Measurements from ENCODE around the gene D2HGDH.

The D2HGDH gene

DNA sequence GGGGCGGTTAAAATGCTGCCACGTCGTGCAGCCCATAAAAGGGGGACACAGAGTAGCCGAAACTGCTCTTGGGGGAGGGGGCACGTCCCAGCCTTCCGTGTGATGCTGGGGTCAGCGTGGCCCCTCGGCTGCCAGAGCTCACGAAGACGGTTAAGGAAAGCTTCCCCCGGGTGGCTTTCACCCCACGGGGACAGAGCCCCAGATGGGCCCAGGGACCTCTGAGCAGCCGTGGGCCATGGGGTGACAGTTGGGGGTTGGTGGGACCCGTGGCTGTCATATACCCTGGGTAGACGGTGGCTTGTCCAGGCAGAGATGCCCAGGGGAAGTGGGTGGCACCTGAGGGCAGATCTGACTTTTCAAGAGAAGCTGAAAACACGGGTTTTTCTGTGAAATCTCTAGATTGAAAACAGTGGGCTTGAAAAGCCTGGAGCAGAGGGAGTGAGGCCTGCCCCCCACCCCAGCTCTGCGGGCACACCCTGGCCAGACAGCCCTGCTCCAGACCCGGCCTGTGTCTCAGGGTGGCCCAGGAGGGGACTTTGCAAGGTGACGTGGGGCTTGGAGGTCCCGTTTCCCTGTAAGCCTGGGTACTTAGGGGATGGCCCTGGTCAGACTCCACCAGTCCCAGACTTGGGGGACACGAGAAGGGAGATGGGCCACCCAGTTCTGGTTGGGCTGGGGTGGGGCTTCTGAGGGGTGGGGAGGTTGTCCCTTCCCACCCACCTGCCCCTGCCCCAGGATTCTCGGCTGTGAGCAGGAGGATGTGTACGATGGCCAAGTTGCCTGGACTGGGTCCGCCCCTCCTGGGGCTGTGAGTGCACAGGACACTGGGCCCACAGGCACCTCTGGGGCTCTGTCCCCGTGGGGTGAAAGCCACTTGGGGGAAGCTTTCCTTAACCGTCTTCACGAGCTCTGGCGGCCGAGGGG lies 75.2 kb downstream of the D2HGDH start:
- Histone ChIP-seq H4K8ac (ENCODE audit: low read depth, low read length) (no peak overlapping the region), H3K56ac (ENCODE audit: low read length) (no peak overlapping the region), H3K18ac (ENCODE audit: low read length) (no peak overlapping the region), H2BK120ac (ENCODE audit: low read depth, low read length) (no peak overlapping the region), H3K79me2 (ENCODE audit: control insufficient read depth, insufficient read depth, low read length) (no peaks in the 10 kb centered on the region), H2BK5ac (ENCODE audit: low read length) (no peak overlapping the region), H2AK5ac (ENCODE audit: low read length) (no peak overlapping the region), H3K27ac (ENCODE audit: low read depth, low read length) (no peak overlapping the region), H3K4ac (ENCODE audit: low read depth, low read length) (no peak overlapping the region), H3K27me3 (ENCODE audit: insufficient read depth, low read length, poor library complexity) (no peaks in the 10 kb centered on the region), H4K5ac (ENCODE audit: low read length) (no peak overlapping the region), H3K4me2 (ENCODE audit: low read length) (no peak overlapping the region), H3K36me3 (ENCODE audit: control insufficient read depth, insufficient read depth, low read length) (no peaks in the 10 kb centered on the region), H3K23ac (ENCODE audit: low read length) (no peak overlapping the region), H3K4me1 (ENCODE audit: control insufficient read depth, low read depth, low read length) (peaks cover 6% of the 10 kb centered on the region), H3K4me3 (ENCODE audit: low read length) (no peak overlapping the region), H2BK15ac (replicated peaks; ENCODE audit: low read depth) (no peak overlapping the region), H3K79me1 (ENCODE audit: low read length) (no peaks in the 10 kb centered on the region), H3K9ac (ENCODE audit: low read length) (no peak overlapping the region)
- DNase-seq: no peak
- no CpG with 5 or more reads among the region's 29 CpGs for WGBS (ENCODE audit: extremely low coverage, insufficient coverage, low lambda C conversion rate)

DNA sequence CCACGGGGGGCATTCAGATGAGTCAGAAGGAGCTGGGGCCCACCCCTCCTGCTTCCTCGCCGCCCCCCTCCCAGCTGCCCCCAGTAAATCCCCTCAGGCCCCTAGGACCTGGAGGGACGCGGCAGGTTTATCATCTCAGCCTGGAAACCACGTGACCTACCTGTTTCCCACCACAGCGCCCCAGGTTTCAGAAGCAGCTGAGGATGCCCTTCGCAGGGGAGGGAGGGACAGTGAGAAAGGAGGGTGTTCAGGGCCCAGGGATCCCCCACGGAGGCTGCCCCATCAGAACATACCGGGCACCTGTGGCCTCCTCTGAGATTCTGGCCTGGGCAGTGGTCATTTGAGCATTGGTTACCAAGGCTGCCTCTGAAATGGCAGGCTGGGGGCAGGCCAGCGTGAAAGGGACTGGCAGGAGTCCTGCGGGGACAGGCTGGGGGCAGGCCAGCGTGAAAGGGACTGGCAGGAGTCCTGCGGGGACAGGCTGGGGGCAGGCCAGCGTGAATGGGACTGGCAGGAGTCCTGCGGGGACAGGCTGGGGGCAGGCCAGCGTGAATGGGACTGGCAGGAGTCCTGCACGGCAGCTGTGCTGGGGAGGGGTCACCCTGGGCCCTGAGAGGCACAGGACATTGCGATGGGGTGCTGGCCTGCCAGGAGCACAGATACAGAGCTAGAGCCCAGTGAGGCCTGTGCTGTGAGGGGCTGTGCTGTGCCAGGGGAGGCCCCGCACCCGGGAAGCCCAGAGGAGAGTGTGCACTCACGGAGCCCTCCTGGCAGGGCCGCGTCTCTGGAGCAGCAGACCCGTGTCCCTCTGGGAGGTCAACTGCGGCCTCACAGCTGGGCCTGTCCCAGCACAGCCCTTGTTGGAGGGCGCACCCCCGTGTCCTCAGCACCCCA lies 76.1 kb downstream of the D2HGDH start:
- Histone ChIP-seq H3K79me2 (ENCODE audit: control insufficient read depth, insufficient read depth, low read length) (no peaks in the 10 kb centered on the region), H3K4ac (ENCODE audit: low read depth, low read length) (no peak overlapping the region), H3K27me3 (ENCODE audit: insufficient read depth, low read length, poor library complexity) (no peaks in the 10 kb centered on the region), H2BK15ac (replicated peaks; ENCODE audit: low read depth) (no peak overlapping the region), H3K27ac (ENCODE audit: low read depth, low read length) (no peak overlapping the region), H3K79me1 (ENCODE audit: low read length) (no peaks in the 10 kb centered on the region), H3K4me3 (ENCODE audit: low read length) (no peak overlapping the region), H3K4me1 (ENCODE audit: control insufficient read depth, low read depth, low read length) (peaks cover 3% of the 10 kb centered on the region), H4K8ac (ENCODE audit: low read depth, low read length) (no peak overlapping the region), H3K9ac (ENCODE audit: low read length) (no peak overlapping the region), H2BK120ac (ENCODE audit: low read depth, low read length) (no peak overlapping the region), H3K4me2 (ENCODE audit: low read length) (no peak overlapping the region), H2AK5ac (ENCODE audit: low read length) (no peak overlapping the region), H3K36me3 (ENCODE audit: control insufficient read depth, insufficient read depth, low read length) (no peaks in the 10 kb centered on the region), H4K5ac (ENCODE audit: low read length) (no peak overlapping the region), H2BK5ac (ENCODE audit: low read length) (no peak overlapping the region), H3K56ac (ENCODE audit: low read length) (no peak overlapping the region), H3K18ac (ENCODE audit: low read length) (no peak overlapping the region), H3K23ac (ENCODE audit: low read length) (no peak overlapping the region)
- WGBS (ENCODE audit: extremely low coverage, insufficient coverage, low lambda C conversion rate): no CpG with 5 or more reads among the region's 28 CpGs
- no peak for DNase-seq

DNA sequence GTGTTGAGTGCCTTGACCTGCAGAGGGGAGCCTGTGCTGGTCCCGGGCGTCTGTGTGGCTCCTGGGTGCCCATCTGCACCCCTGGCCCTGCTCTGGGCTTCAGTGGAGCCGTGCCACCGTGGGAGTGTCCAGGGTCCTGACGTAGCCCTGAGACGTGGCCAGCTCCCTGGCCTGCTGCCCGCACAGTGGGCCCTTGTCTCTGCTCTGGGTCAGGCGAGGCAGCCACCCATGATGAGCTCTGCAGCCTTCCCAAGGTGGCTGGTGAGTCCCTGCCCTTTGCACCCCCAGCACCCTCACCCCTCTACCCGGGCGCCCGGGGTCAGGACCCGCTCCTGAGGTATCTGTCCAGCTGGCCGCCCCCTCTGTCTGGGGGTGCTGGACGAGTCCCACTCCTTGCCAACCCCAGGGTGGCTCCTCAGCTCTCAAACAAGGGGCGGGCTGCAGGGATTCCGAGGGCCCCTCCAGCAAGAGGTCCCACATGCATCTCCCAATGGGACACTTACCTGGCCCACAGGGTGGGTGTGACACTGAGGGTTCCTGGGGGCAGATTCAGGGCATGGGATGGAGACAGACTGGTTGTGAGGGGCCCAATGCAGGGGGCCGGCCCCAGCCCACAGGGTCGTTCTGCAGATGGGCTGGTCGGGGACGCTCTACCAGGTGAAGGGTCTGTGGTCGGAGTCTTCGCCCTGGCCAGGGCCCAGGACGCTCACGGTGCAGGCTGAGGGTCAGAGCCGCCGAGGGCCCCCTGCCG lies 76.9 kb downstream of the D2HGDH start:
- no peak overlapping the region for H4K8ac ChIP-seq (ENCODE audit: low read depth, low read length)
- no peaks in the 10 kb centered on the region for H3K27me3 ChIP-seq (ENCODE audit: insufficient read depth, low read length, poor library complexity)
- H3K9ac ChIP-seq (ENCODE audit: low read length): no peak overlapping the region
- no peak overlapping the region for H3K18ac ChIP-seq (ENCODE audit: low read length)
- WGBS (ENCODE audit: extremely low coverage, insufficient coverage, low lambda C conversion rate): no CpG with 5 or more reads among the region's 27 CpGs
- H3K4me1 ChIP-seq (ENCODE audit: control insufficient read depth, low read depth, low read length): peaks cover 3% of the 10 kb centered on the region
- no peak overlapping the region for H3K23ac ChIP-seq (ENCODE audit: low read length)
- no peaks in the 10 kb centered on the region for H3K79me2 ChIP-seq (ENCODE audit: control insufficient read depth, insufficient read depth, low read length)
- H2AK5ac ChIP-seq (ENCODE audit: low read length): no peak overlapping the region
- no peak for DNase-seq
- H2BK120ac ChIP-seq (ENCODE audit: low read depth, low read length): no peak overlapping the region
- H2BK5ac ChIP-seq (ENCODE audit: low read length): no peak overlapping the region
- H3K36me3 ChIP-seq (ENCODE audit: control insufficient read depth, insufficient read depth, low read length): no peaks in the 10 kb centered on the region
- no peak overlapping the region for H3K4ac ChIP-seq (ENCODE audit: low read depth, low read length)
- no peak overlapping the region for H3K4me2 ChIP-seq (ENCODE audit: low read length)
- H3K56ac ChIP-seq (ENCODE audit: low read length): no peak overlapping the region
- H3K79me1 ChIP-seq (ENCODE audit: low read length): no peaks in the 10 kb centered on the region
- no peak overlapping the region for H4K5ac ChIP-seq (ENCODE audit: low read length)
- H3K27ac ChIP-seq (ENCODE audit: low read depth, low read length): no peak overlapping the region
- no peak overlapping the region for H3K4me3 ChIP-seq (ENCODE audit: low read length)
- no peak overlapping the region for H2BK15ac ChIP-seq (replicated peaks; ENCODE audit: low read depth)

DNA sequence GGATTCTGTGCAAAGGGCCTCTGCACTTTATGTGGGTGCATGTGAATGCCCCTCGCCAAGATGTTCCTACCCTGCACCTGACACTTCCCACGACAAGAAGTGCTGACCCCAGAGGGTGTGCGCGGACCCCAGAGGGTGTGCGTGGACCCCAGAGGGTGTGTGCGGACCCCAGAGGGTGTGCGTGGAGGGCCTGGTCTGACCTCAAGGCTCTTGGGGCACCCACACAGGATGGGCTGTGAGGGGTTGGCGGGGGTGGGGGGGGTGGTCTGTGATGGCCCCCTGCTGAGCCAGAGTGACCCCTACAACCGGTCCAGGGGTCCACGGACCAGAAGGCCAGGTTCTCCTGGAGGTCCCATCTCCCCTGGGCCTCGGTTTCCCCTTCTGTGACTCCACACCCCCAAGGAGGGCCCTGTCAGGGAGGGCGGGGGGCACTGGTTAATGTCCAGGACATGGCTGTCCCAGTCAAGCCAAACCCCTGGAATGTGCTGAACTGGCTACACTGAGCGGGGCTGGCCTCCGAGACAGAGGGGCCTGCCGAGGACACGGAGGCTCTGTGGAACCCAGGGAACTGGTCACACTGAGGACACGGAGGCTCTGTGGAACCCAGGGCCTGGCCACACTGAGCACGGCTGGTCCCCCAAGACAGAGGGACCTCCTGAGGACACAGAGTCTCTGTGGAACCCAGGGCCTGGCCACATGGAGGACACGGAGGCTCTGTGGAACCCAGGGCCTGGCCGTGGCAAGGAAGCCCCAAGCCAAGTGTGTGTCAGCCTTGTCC lies 77.7 kb downstream of the D2HGDH start:
- Histone ChIP-seq H3K4ac (ENCODE audit: low read depth, low read length) (no peak overlapping the region), H3K9ac (ENCODE audit: low read length) (no peak overlapping the region), H2AK5ac (ENCODE audit: low read length) (no peak overlapping the region), H3K27ac (ENCODE audit: low read depth, low read length) (no peak overlapping the region), H2BK5ac (ENCODE audit: low read length) (no peak overlapping the region), H3K79me2 (ENCODE audit: control insufficient read depth, insufficient read depth, low read length) (no peaks in the 10 kb centered on the region), H3K23ac (ENCODE audit: low read length) (no peak overlapping the region), H3K18ac (ENCODE audit: low read length) (no peak overlapping the region), H2BK15ac (replicated peaks; ENCODE audit: low read depth) (no peak overlapping the region), H4K8ac (ENCODE audit: low read depth, low read length) (no peak overlapping the region), H2BK120ac (ENCODE audit: low read depth, low read length) (no peak overlapping the region), H3K4me1 (ENCODE audit: control insufficient read depth, low read depth, low read length) (peaks cover 3% of the 10 kb centered on the region), H3K27me3 (ENCODE audit: insufficient read depth, low read length, poor library complexity) (no peaks in the 10 kb centered on the region), H3K4me3 (ENCODE audit: low read length) (no peak overlapping the region), H3K79me1 (ENCODE audit: low read length) (no peaks in the 10 kb centered on the region), H3K4me2 (ENCODE audit: low read length) (no peak overlapping the region), H4K5ac (ENCODE audit: low read length) (no peak overlapping the region), H3K36me3 (ENCODE audit: control insufficient read depth, insufficient read depth, low read length) (no peaks in the 10 kb centered on the region), H3K56ac (ENCODE audit: low read length) (no peak overlapping the region)
- DNase-seq: no peak
- no CpG with 5 or more reads among the region's 20 CpGs for WGBS (ENCODE audit: extremely low coverage, insufficient coverage, low lambda C conversion rate)
